Right lobe of liver (tissue), 6 donors: ENCODE data around the gene VSNL1. TPM values are rescaled to one million over a fixed set of nuclear protein-coding genes. Genes with fewer than 3 reads are reported as not detected.

ENCODE experiments used
- ATAC-seq, 4 donors: fragments of 200-7000 bp; cut with Tn5 transposase; one replicate each; pipeline ENCODE4 v1.9.1; 2020; ENCODE audit warnings: mild to moderate bottlenecking in 4 of 4, moderate library complexity in 4 of 4
- DNase-seq, 3 donors: peaks; one replicate each; pipeline ENCODE4 v3.0.0-alpha.2; 2020
- H3K27ac ChIP-seq, 3 donors: fragments of 200-600 bp; one replicate each; pipeline ENCODE4 v1.8.0; 2022
- H3K27me3 ChIP-seq, 2 donors: fragments of 200-600 bp; one replicate each; pipeline ENCODE4 v1.8.0; 2022
- H3K36me3 ChIP-seq, 4 donors: fragments of 200-600 bp; sonication (generic) in 1 of 4; one replicate each; pipeline versions ENCODE4 v1.5.1 to v1.8.0; 2017 to 2022; ENCODE audit warnings: control low read depth in 1 of 4
- H3K4me1 ChIP-seq, 4 donors: fragments of 200-600 bp; sonication (generic) in 1 of 4; one replicate each; pipeline versions ENCODE4 v1.5.1 to v1.8.0; 2017 to 2022; ENCODE audit warnings: control low read depth in 1 of 4
- H3K4me3 ChIP-seq, 3 donors: fragments of 200-600 bp; one replicate each; pipeline ENCODE4 v1.8.0; 2022
- H3K9me3 ChIP-seq, 4 donors: fragments of 200-600 bp; sonication (generic) in 1 of 4; one replicate each; pipeline versions ENCODE4 v1.5.1 to v1.8.0; 2017 to 2022; ENCODE audit warnings: control low read depth in 1 of 4
- POLR2A ChIP-seq: fragments of 450-650 bp; IDR thresholded peaks from one replicate; pipeline ENCODE4 v1.6.1; 2017; ENCODE audit warnings: antibody characterized with exemption, mild to moderate bottlenecking
- WGBS: methylation state at CpG from one replicate; pipeline ENCODE4 v1.1.6; 2018; ENCODE audit warnings: low coverage, low lambda C conversion rate; ENCODE audit not compliant: insufficient coverage; ENCODE audit errors: missing lambda C conversion rate; 5-methylcytosine and 5-hydroxymethylcytosine counted together
- intact Hi-C, 2 donors: fragments of 100-400 bp; cut with DNase I; formaldehyde crosslinking; loops; one replicate each; pipeline versions ENCODE4 v1.11.2 to v1.14.1; 2022
- total RNA-seq, 6 experiments: library from RNA; depleted of rRNA in 2 of 6; stranded (reverse); fragments of >200 nt in 2 of 6; fragmentation: NEBNext Ultra II Directional in 3 of 6; extraction: Animal tissue kit (Norgen Biotek cat#: 25700) in 3 of 6; gene quantifications; one replicate each; pipeline versions ENCODE4 v1.1.0 to v1.2.4, GENCODE V29; 2016 to 2023
- TF ChIP-seq, protein P1 (sequence below), 4 donors: fragments of 200-600 bp in 3 of 4; fragments of 450-650 bp in 1 of 4; IDR thresholded peaks; one replicate each; pipeline versions ENCODE4 v1.5.1 to v1.8.0; 2016 to 2022; ENCODE audit warnings: antibody characterized with exemption in 4 of 4, mild to moderate bottlenecking in 2 of 4
- donor health status: DM: no; HTN: yes; CAD: no.
- donor health status: DM: no; HTN: no; CAD: no.
- donor health status: DM: no; HTN: no; CAD: no.
- donor health status: DM: no; HTN: yes; CAD: no.
- donor health status: DM: no; HTN: yes; CAD: no.

The VSNL1 gene
- total RNA-seq, 6 experiments from 2014 or later = 2.1 to 12.1 (median 4.3) TPM

DNA sequence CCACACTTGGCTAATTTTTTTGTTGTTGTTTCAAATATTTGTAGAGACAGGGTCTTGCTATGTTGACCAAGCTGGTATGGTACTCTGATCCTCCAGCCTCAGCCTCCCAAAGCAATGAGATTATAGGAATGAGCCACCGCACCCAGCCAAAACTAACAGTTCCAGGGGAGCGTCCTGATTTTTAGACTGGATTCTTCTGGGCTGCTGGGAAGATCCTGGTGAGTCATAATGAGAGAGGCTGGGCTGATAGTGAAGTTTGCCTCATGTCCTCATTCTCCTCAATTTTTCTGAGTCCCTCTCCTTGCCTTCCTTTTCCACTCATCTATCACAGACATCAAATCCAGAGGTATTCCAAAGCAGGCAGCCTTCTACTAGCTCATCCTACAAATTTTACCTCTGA is 81.3 kb downstream of the VSNL1 start:
- Histone ChIP-seq H3K27ac (no peak overlapping the region), H3K27me3 (no peaks in the 10 kb centered on the region), H3K4me1 (no peaks in the 10 kb centered on the region), H3K36me3 (no peaks in the 10 kb centered on the region), H3K9me3 (no peaks in the 10 kb centered on the region), H3K4me3 (no peak overlapping the region)
- DNase-seq (no peak), ATAC-seq (no peak)
- TF ChIP-seq, protein P1, sequence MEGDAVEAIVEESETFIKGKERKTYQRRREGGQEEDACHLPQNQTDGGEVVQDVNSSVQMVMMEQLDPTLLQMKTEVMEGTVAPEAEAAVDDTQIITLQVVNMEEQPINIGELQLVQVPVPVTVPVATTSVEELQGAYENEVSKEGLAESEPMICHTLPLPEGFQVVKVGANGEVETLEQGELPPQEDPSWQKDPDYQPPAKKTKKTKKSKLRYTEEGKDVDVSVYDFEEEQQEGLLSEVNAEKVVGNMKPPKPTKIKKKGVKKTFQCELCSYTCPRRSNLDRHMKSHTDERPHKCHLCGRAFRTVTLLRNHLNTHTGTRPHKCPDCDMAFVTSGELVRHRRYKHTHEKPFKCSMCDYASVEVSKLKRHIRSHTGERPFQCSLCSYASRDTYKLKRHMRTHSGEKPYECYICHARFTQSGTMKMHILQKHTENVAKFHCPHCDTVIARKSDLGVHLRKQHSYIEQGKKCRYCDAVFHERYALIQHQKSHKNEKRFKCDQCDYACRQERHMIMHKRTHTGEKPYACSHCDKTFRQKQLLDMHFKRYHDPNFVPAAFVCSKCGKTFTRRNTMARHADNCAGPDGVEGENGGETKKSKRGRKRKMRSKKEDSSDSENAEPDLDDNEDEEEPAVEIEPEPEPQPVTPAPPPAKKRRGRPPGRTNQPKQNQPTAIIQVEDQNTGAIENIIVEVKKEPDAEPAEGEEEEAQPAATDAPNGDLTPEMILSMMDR (IDR thresholded peaks at IDR 0.05) = no peak
- TF ChIP-seq POLR2A = no peak
- WGBS = no CpG with 5 or more reads among the region's 2 CpGs
- intact Hi-C loops = no loop called here

DNA sequence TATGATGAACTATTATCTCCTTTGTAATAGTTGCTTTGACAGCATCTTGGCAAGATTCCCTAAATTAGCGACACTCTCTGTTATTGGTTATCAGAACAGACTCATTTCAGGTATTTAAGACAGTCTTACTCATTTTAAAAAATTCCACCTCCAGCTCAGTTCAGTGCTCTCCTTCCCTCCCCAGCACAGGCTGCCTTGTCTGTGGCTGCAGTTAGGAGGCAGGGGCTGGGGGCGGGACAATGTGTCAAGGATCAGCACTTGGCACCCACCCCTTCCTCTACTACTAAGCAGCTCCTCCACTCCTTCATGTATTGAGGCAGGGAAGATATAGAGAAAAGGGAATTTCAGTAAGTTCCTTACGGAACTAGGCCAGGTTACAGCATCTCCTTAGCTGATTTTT is 85.0 kb downstream of the VSNL1 start:
- H3K27me3 ChIP-seq = no peaks in the 10 kb centered on the region
- DNase-seq (no peak), ATAC-seq (no peak)
- WGBS = 100% methylated on average over 3 of the region's 3 CpGs
- H3K9me3 ChIP-seq = peaks cover 0 to 6% (median 0%) of the 10 kb centered on the region in 4 donors
- H3K27ac ChIP-seq = no peak overlapping the region
- intact Hi-C loops = no loop called here
- no peak for TF ChIP-seq POLR2A
- TF ChIP-seq, protein P1 (IDR thresholded peaks at IDR 0.05) = no peak
- H3K36me3 ChIP-seq = no peaks in the 10 kb centered on the region
- H3K4me3 ChIP-seq = no peak overlapping the region
- H3K4me1 ChIP-seq = no peaks in the 10 kb centered on the region

DNA sequence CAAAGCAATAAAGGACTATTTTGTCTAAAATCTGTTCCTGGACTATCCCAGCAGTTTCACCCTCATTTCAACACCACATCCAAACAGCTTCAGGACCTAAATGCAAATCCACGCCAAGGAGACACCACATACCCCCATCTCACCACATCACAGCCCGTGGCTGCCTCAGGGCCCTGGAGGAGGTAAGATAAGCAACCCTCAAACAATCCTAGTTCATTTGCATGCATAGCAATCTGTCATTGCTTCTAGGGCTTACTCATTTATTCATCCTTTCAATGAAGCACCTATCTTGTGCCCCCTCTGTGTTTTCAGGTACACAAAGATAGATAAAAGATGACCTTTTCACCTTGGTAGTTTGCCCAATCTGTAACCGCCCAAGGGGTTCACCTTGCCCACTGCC is 86.5 kb downstream of the VSNL1 start:
- Histone ChIP-seq H3K4me3 (no peak overlapping the region), H3K27ac (no peak overlapping the region), H3K9me3 (peaks cover 0 to 6% (median 0%) of the 10 kb centered on the region in 4 donors), H3K4me1 (no peaks in the 10 kb centered on the region), H3K36me3 (no peaks in the 10 kb centered on the region), H3K27me3 (no peaks in the 10 kb centered on the region)
- DNase-seq = no peak
- WGBS = 80% methylated on average over 2 of the region's 3 CpGs
- TF ChIP-seq POLR2A = no peak
- TF ChIP-seq, protein P1 (IDR thresholded peaks at IDR 0.05) = no peak
- intact Hi-C loops = no loop called here
- ATAC-seq = no peak

DNA sequence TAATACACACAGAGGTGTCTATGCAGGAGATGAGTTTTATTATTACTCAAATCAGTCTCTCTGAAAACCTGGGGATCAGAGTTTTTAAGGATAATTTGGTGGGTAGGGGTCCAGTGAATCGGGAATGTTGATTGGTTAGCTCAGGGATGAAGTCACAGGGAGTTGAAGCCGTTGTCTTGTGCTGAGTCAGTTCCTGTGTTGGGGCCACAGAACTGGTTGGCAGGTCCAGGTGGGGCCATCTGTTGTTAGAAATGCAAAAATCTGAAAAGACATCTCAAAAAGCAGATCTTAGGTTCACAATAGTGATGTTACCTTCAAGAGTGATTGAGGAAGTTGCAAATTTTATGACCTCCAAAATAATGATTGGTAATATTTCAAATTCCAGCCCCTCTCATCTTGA is 86.9 kb downstream of the VSNL1 start:
- DNase-seq (no peak), ATAC-seq (no peak)
- intact Hi-C loops = no loop called here
- Histone ChIP-seq H3K4me3 (no peak overlapping the region), H3K4me1 (no peaks in the 10 kb centered on the region), H3K36me3 (no peaks in the 10 kb centered on the region), H3K27me3 (no peaks in the 10 kb centered on the region), H3K9me3 (peaks cover 0 to 6% (median 0%) of the 10 kb centered on the region in 4 donors), H3K27ac (no peak overlapping the region)
- TF ChIP-seq, protein P1 (IDR thresholded peaks at IDR 0.05) = no peak
- no peak for TF ChIP-seq POLR2A
- WGBS = 61% methylated on average over 2 of the region's 2 CpGs
